PC-3 (cell line): ENCODE results near the gene NIBAN1. TPM values are rescaled to one million over a fixed set of nuclear protein-coding genes. Genes with fewer than 3 reads are reported as not detected.

Experiments
- ATAC-seq: fragments of 200-7000 bp; cut with Tn5 transposase; 2 replicates; pipeline ENCODE4 v1.9.1; 2020; ENCODE audit warnings: mild to moderate bottlenecking, moderate library complexity
- BruUV-seq: library from RNA; stranded (reverse); fragments of 400-500 nt; replicated peaks from 2 replicates; lab custom pipeline; 2021; lab: Mats Ljungman, UMichigan
- CTCF ChIA-PET: fragments of 300-600 bp; sonication (Branson Sonifier 250); formaldehyde crosslinking; loops from one replicate; lab custom pipeline; 2022; ENCODE audit warnings: antibody characterized with exemption; lab: Charles Lee
- POLR2A ChIA-PET: fragments of 300-600 bp; sonication (Branson Sonifier 250); formaldehyde crosslinking; loops from one replicate; lab custom pipeline; 2022; ENCODE audit warnings: antibody characterized with exemption; ENCODE audit not compliant: unreplicated experiment; lab: Charles Lee
- DNase-seq: peaks from one replicate; pipeline ENCODE4 v3.0.0-alpha.2; 2015
- H2AFZ ChIP-seq: fragments of 300-600 bp; sonication (generic); 2 replicates; pipeline ENCODE4 v1.6.0; 2016; ENCODE audit warnings: antibody characterized with exemption, low read length
- H3F3A ChIP-seq: fragments of 300-600 bp; sonication (generic); one replicate; pipeline ENCODE4 v1.6.0; 2017; ENCODE audit warnings: antibody characterized with exemption, low read length, control low read depth, mild to moderate bottlenecking; ENCODE audit not compliant: unreplicated experiment
- H3K27ac ChIP-seq: fragments of 300-600 bp; sonication (generic); 2 replicates; pipeline ENCODE4 v1.5.1; 2016; ENCODE audit warnings: mild to moderate bottlenecking, low read length
- H3K27me3 ChIP-seq: fragments of 300-600 bp; sonication (generic); 2 replicates; pipeline ENCODE4 v1.6.1; 2016; ENCODE audit warnings: low read length, mixed read lengths
- H3K36me3 ChIP-seq: fragments of 300-600 bp; sonication (generic); 2 replicates; pipeline ENCODE4 v1.6.1; 2016; ENCODE audit warnings: low read depth, mixed run types, low read length, mixed read lengths
- H3K4me1 ChIP-seq: fragments of 300-600 bp; sonication (generic); 2 replicates; pipeline ENCODE4 v1.5.1; 2016; ENCODE audit warnings: low read length; ENCODE audit not compliant: insufficient read depth
- H3K4me2 ChIP-seq: fragments of 300-600 bp; sonication (generic); 2 replicates; pipeline ENCODE4 v1.6.0; 2016; ENCODE audit warnings: low read length
- H3K4me3 ChIP-seq: fragments of 300-600 bp; sonication (generic); 2 replicates; pipeline ENCODE4 v1.5.1; 2016; ENCODE audit warnings: mild to moderate bottlenecking, low read length, mixed read lengths
- H3K79me2 ChIP-seq: fragments of 300-600 bp; sonication (generic); 2 replicates; pipeline ENCODE4 v1.6.1; 2017; ENCODE audit warnings: low read length, mixed read lengths
- H3K9ac ChIP-seq: fragments of 300-600 bp; sonication (generic); 2 replicates; pipeline ENCODE4 v1.6.0; 2016; ENCODE audit warnings: mild to moderate bottlenecking, low read length
- H3K9me2 ChIP-seq: fragments of 300-600 bp; sonication (generic); replicated peaks from 2 replicates; pipeline ENCODE4 v1.6.1; 2016; ENCODE audit warnings: mixed run types, low read length, mixed read lengths
- H3K9me3 ChIP-seq: fragments of 300-600 bp; sonication (generic); 2 replicates; pipeline ENCODE4 v1.6.1; 2016; ENCODE audit warnings: low read length, mixed read lengths
- H4K20me1 ChIP-seq: fragments of 300-600 bp; sonication (generic); 2 replicates; pipeline ENCODE4 v1.6.1; 2016; ENCODE audit warnings: low read length, mixed read lengths
- CTCF ChIP-seq: fragments of 300-600 bp; sonication (generic); conservative IDR thresholded peaks from 2 replicates; pipeline ENCODE4 v1.5.1; 2017; ENCODE audit warnings: antibody characterized with exemption, low read depth, mild to moderate bottlenecking, low read length
- EZH2 ChIP-seq: fragments of 300-600 bp; sonication (generic); IDR thresholded peaks from one replicate; pipeline ENCODE4 v1.6.1; 2017; ENCODE audit warnings: antibody characterized with exemption, mild to moderate bottlenecking, low read length; ENCODE audit not compliant: unreplicated experiment
- EZH2phosphoT487 ChIP-seq: fragments of 300-600 bp; sonication (generic); IDR thresholded peaks from 2 replicates; pipeline ENCODE4 v1.6.1; 2018; ENCODE audit warnings: mild to moderate bottlenecking, antibody characterized with exemption, low read length, borderline replicate concordance
- intact Hi-C: fragments of 100-400 bp; cut with micrococcal nuclease; formaldehyde crosslinking; loops from 2 replicates; pipeline ENCODE4 v1.9.0; 2023
- total RNA-seq: library from RNA; depleted of rRNA; stranded (reverse); fragments of >200 nt; gene quantifications from 2 replicates; pipeline ENCODE4 v1.2.3, GENCODE V29; 2014

Gene NIBAN1
- total RNA-seq, 1 experiment from 2014 or later, result 6.9 TPM

GRCh38 chr1:184950227-184950626, 24.1 kb downstream of the NIBAN1 start:
- DNase-seq, result no peak
- no peak for ATAC-seq
- H3K4me1 ChIP-seq, result peaks cover 17% of the 10 kb centered on the region
- H3K9me2 ChIP-seq, result no peaks in the 10 kb centered on the region
- H3K4me2 ChIP-seq, result no peak overlapping the region
- no peaks in the 10 kb centered on the region for H3K79me2 ChIP-seq
- CTCF ChIA-PET, result no interaction called here
- H4K20me1 ChIP-seq, result no peaks in the 10 kb centered on the region
- TF ChIP-seq EZH2 (no peak), CTCF (no peak), EZH2phosphoT487 (no peak)
- no peak overlapping the region for H2AFZ ChIP-seq
- no peaks in the 10 kb centered on the region for H3K9me3 ChIP-seq
- H3K9ac ChIP-seq, result no peak overlapping the region
- intact Hi-C loops, result loop anchor here (10.0 kb wide), 1 partner anchor 45 kb away; no protein-coding TSS in a partner anchor
- H3K27ac ChIP-seq, result no peak overlapping the region
- no peaks in the 10 kb centered on the region for H3K36me3 ChIP-seq
- no peaks in the 10 kb centered on the region for H3F3A ChIP-seq
- BruUV-seq, result no TSS peak
- H3K27me3 ChIP-seq, result no peaks in the 10 kb centered on the region
- no peak overlapping the region for H3K4me3 ChIP-seq
- POLR2A ChIA-PET, result no interaction called here

- ChIA-PET CTCF (no interaction called here), POLR2A (no interaction called here)
- Histone ChIP-seq H3K4me2 (no peak overlapping the region), H3F3A (no peaks in the 10 kb centered on the region), H3K4me3 (no peak overlapping the region), H3K9me3 (no peaks in the 10 kb centered on the region), H3K9me2 (no peaks in the 10 kb centered on the region), H3K9ac (no peak overlapping the region), H3K27ac (no peak overlapping the region), H3K4me1 (no peaks in the 10 kb centered on the region), H2AFZ (no peak overlapping the region), H3K79me2 (no peaks in the 10 kb centered on the region), H3K27me3 (no peaks in the 10 kb centered on the region), H3K36me3 (no peaks in the 10 kb centered on the region), H4K20me1 (no peaks in the 10 kb centered on the region)
- ATAC-seq (no peak), DNase-seq (no peak)
- TF ChIP-seq EZH2phosphoT487 (no peak), CTCF (no peak), EZH2 (no peak)
- BruUV-seq, result no TSS peak
- intact Hi-C loops, result no loop called here
These were observed 26.6 kb downstream of the NIBAN1 start for GRCh38 chr1:184947497-184948256.
